GM23338 (cell line): ENCODE measurements around the gene SLC25A47.

ENCODE experiments used
- EZH2 ChIP-seq: fragments of 200-600 bp; sonication (generic); IDR thresholded peaks from one replicate; pipeline ENCODE4 v1.8.0; 2017; ENCODE audit warnings: antibody characterized with exemption, mild to moderate bottlenecking, low read depth; ENCODE audit not compliant: unreplicated experiment
- EZH2phosphoT487 ChIP-seq: fragments of 200-600 bp; sonication (generic); IDR thresholded peaks from one replicate; pipeline ENCODE4 v1.8.1; 2018; ENCODE audit warnings: antibody characterized with exemption; ENCODE audit not compliant: unreplicated experiment
- POLR2AphosphoS5 ChIP-seq: IDR thresholded peaks from 2 replicates; pipeline ENCODE4 v1.6.1; 2016; ENCODE audit warnings: antibody characterized with exemption, low read depth
- REST ChIP-seq: IDR thresholded peaks from one replicate; pipeline ENCODE4 v1.6.1; 2018; ENCODE audit warnings: antibody characterized with exemption; ENCODE audit not compliant: unreplicated experiment
- TF ChIP-seq, protein P1 (sequence below), 2 experiments: fragments of 200-600 bp in 1 of 2; sonication (generic) in 1 of 2; conservative IDR thresholded peaks; 2 replicates each; pipeline versions ENCODE4 v1.5.1 to v1.6.1; 2016 to 2017; ENCODE audit warnings: antibody characterized with exemption in 2 of 2, low read depth in 2 of 2, mild to moderate bottlenecking in 2 of 2, moderate library complexity in 1 of 2

GRCh38 chr14:100359111-100359510 lies 36.0 kb downstream of the SLC25A47 start:
- TF ChIP-seq, protein P1, sequence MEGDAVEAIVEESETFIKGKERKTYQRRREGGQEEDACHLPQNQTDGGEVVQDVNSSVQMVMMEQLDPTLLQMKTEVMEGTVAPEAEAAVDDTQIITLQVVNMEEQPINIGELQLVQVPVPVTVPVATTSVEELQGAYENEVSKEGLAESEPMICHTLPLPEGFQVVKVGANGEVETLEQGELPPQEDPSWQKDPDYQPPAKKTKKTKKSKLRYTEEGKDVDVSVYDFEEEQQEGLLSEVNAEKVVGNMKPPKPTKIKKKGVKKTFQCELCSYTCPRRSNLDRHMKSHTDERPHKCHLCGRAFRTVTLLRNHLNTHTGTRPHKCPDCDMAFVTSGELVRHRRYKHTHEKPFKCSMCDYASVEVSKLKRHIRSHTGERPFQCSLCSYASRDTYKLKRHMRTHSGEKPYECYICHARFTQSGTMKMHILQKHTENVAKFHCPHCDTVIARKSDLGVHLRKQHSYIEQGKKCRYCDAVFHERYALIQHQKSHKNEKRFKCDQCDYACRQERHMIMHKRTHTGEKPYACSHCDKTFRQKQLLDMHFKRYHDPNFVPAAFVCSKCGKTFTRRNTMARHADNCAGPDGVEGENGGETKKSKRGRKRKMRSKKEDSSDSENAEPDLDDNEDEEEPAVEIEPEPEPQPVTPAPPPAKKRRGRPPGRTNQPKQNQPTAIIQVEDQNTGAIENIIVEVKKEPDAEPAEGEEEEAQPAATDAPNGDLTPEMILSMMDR (conservative IDR thresholded peaks at IDR 0.05; ENCODE audit: low read depth in 2 of 2): no peak
- no peak for TF ChIP-seq POLR2AphosphoS5
- TF ChIP-seq EZH2: no peak
- TF ChIP-seq EZH2phosphoT487: no peak
- TF ChIP-seq REST: no peak
